ENCODE measurements around the gene IL18R1.

IL18R1 gene

DNA sequence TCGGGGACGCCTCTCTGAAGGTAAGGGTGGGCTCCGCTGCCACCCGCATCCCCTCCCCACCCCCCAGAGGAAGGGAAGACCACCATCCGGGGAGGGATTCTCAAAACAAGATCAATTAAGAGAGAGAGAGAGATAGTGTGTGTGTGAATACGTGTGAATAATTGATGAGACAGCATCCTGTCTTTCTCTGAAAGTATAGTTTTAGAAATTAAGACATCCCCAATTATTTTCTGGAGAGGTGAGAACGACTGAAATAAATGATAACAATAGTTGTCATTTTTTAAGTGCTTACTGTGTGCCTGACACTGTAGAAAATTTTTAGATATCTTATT, 751 bp downstream of the IL18R1 start:
- peaks cover 0 to 22% (median 12%) of the 10 kb centered on the region in 3 experiments for H3K27me3 ChIP-seq (ENCODE audit: control insufficient read depth in 3 of 3, insufficient read depth in 3 of 3, low read depth in 1 of 3, low read length in 3 of 3)
- no peak overlapping the region for H3K4ac ChIP-seq (ENCODE audit: low read length)
- no peak overlapping the region for H3K9ac ChIP-seq (ENCODE audit: low read depth, low read length, poor library complexity)
- H2AFZ ChIP-seq (ENCODE audit: low read length), result peak overlapping the region; percentile 98
- no peaks in the 10 kb centered on the region for H3K4me1 ChIP-seq (ENCODE audit: control insufficient read depth in 2 of 2, insufficient read depth in 1 of 2, low read depth in 1 of 2, low read length in 2 of 2)
- no peak overlapping the region for H2BK5ac ChIP-seq (ENCODE audit: low read length)
- H2BK15ac ChIP-seq (ENCODE audit: low read length), result no peak overlapping the region
- H3K4me3 ChIP-seq (ENCODE audit: low read length in 2 of 2), result peak overlapping the region in 1 of 2 donors; percentile 89
- H2BK12ac ChIP-seq (ENCODE audit: low read length), result no peak overlapping the region
- H3K4me2 ChIP-seq (ENCODE audit: insufficient read depth, low read length, poor library complexity, severe bottlenecking), result peak overlapping the region; percentile 80
- no peaks in the 10 kb centered on the region for H3K36me3 ChIP-seq (replicated peaks in 1 of 2; ENCODE audit: control insufficient read depth in 2 of 2, insufficient read depth in 2 of 2, low read length in 2 of 2)
- H2BK120ac ChIP-seq (ENCODE audit: low read depth, low read length), result no peak overlapping the region
- H3K18ac ChIP-seq (ENCODE audit: low read length), result peak overlapping the region; percentile 38
- H3K79me1 ChIP-seq (ENCODE audit: low read depth, low read length), result peaks cover 2% of the 10 kb centered on the region
- H3K14ac ChIP-seq (ENCODE audit: low read length), result no peak overlapping the region
- no peak for DNase-seq (ENCODE audit: low spot score)
- H4K8ac ChIP-seq (ENCODE audit: low read depth, low read length), result no peak overlapping the region
- no peak overlapping the region for H2AK5ac ChIP-seq (ENCODE audit: low read depth, low read length)
- no peak overlapping the region for H3K23ac ChIP-seq (ENCODE audit: low read depth, low read length, poor library complexity)
- H3K27ac ChIP-seq (replicated peaks; ENCODE audit: low read length), result no peak overlapping the region
- no peak overlapping the region for H4K91ac ChIP-seq (ENCODE audit: low read depth, low read length, poor library complexity)
- H3K9me3 ChIP-seq (replicated peaks in 1 of 2; ENCODE audit: control insufficient read depth in 2 of 2, insufficient read depth in 1 of 2, low read depth in 1 of 2, low read length in 2 of 2), result no peaks in the 10 kb centered on the region
- WGBS, 2 donors (ENCODE audit: extremely low coverage in 2 of 2, insufficient read length in 2 of 2, insufficient replicate concordance in 1 of 2), result no CpG with 5 or more reads among the region's 7 CpGs

DNA sequence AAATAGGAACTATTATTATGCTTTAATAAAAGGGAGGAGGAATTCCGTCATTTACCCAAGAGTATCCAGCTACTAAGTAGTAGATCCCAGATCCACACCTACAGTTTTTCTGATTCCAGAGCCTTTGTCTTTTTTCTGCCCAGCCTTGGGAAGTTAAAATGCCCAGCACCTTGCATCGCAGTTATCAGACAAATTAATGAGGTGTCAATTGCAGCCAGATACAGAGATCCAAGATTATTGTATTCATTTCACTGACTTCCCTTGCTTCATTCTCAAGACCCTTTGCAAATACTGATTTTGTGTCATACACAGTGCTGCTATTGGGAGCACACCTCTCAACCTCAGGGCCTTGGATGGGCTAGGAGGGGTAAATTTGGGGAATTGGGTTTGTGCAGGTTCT, 1.1 kb downstream of the IL18R1 start:
- Histone ChIP-seq H3K79me1 (ENCODE audit: low read depth, low read length) (peaks cover 2% of the 10 kb centered on the region), H3K36me3 (replicated peaks in 1 of 2; ENCODE audit: control insufficient read depth in 2 of 2, insufficient read depth in 2 of 2, low read length in 2 of 2) (no peaks in the 10 kb centered on the region), H3K4me3 (ENCODE audit: low read length in 2 of 2) (no peak overlapping the region), H3K9ac (ENCODE audit: low read depth, low read length, poor library complexity) (no peak overlapping the region), H4K91ac (ENCODE audit: low read depth, low read length, poor library complexity) (no peak overlapping the region), H3K18ac (ENCODE audit: low read length) (no peak overlapping the region), H3K4ac (ENCODE audit: low read length) (no peak overlapping the region), H3K4me2 (ENCODE audit: insufficient read depth, low read length, poor library complexity, severe bottlenecking) (no peak overlapping the region), H3K23ac (ENCODE audit: low read depth, low read length, poor library complexity) (no peak overlapping the region), H3K27ac (replicated peaks; ENCODE audit: low read length) (no peak overlapping the region), H4K8ac (ENCODE audit: low read depth, low read length) (no peak overlapping the region), H2AFZ (ENCODE audit: low read length) (no peak overlapping the region), H3K14ac (ENCODE audit: low read length) (no peak overlapping the region), H2AK5ac (ENCODE audit: low read depth, low read length) (no peak overlapping the region), H2BK5ac (ENCODE audit: low read length) (no peak overlapping the region), H2BK120ac (ENCODE audit: low read depth, low read length) (no peak overlapping the region), H3K27me3 (ENCODE audit: control insufficient read depth in 3 of 3, insufficient read depth in 3 of 3, low read depth in 1 of 3, low read length in 3 of 3) (peaks cover 0 to 22% (median 12%) of the 10 kb centered on the region in 3 experiments), H2BK12ac (ENCODE audit: low read length) (no peak overlapping the region), H3K4me1 (ENCODE audit: control insufficient read depth in 2 of 2, insufficient read depth in 1 of 2, low read depth in 1 of 2, low read length in 2 of 2) (no peaks in the 10 kb centered on the region), H3K9me3 (replicated peaks in 1 of 2; ENCODE audit: control insufficient read depth in 2 of 2, insufficient read depth in 1 of 2, low read depth in 1 of 2, low read length in 2 of 2) (no peaks in the 10 kb centered on the region), H2BK15ac (ENCODE audit: low read length) (no peak overlapping the region)
- no peak for DNase-seq (ENCODE audit: low spot score)
- WGBS, 2 donors (ENCODE audit: extremely low coverage in 2 of 2, insufficient read length in 2 of 2, insufficient replicate concordance in 1 of 2), result no CpG with 5 or more reads among the region's 2 CpGs

DNA sequence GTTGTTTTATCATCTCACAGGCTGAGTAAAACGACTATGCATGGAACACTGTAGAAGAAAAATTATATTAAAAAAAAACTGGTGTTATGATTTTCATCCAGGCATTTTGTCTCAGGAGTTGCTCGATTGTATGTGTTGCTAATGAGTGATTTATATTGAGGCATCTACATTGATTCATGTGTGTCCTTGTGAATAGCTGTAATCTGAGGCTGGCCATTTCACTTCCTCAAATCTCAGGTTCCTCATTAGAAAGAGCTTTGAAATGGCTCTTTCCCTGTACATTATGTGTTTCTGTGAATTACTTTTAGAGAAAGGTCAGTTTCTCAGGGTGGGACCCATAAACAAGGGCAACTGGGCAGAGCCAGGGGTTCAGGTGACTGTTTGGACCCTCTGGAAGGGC, 2.3 kb downstream of the IL18R1 start:
- peaks cover 2% of the 10 kb centered on the region for H3K79me1 ChIP-seq (ENCODE audit: low read depth, low read length)
- no peak overlapping the region for H4K8ac ChIP-seq (ENCODE audit: low read depth, low read length)
- no peak overlapping the region for H3K4ac ChIP-seq (ENCODE audit: low read length)
- no peaks in the 10 kb centered on the region for H3K9me3 ChIP-seq (replicated peaks in 1 of 2; ENCODE audit: control insufficient read depth in 2 of 2, insufficient read depth in 1 of 2, low read depth in 1 of 2, low read length in 2 of 2)
- H2BK12ac ChIP-seq (ENCODE audit: low read length), result no peak overlapping the region
- H3K27ac ChIP-seq (replicated peaks; ENCODE audit: low read length), result no peak overlapping the region
- no peak overlapping the region for H2BK15ac ChIP-seq (ENCODE audit: low read length)
- H3K9ac ChIP-seq (ENCODE audit: low read depth, low read length, poor library complexity), result no peak overlapping the region
- H2BK120ac ChIP-seq (ENCODE audit: low read depth, low read length), result no peak overlapping the region
- no peak overlapping the region for H3K14ac ChIP-seq (ENCODE audit: low read length)
- H2AFZ ChIP-seq (ENCODE audit: low read length), result no peak overlapping the region
- WGBS, 2 donors (ENCODE audit: extremely low coverage in 2 of 2, insufficient read length in 2 of 2, insufficient replicate concordance in 1 of 2), result no CpG with 5 or more reads among the region's 2 CpGs
- H3K23ac ChIP-seq (ENCODE audit: low read depth, low read length, poor library complexity), result no peak overlapping the region
- no peak overlapping the region for H3K18ac ChIP-seq (ENCODE audit: low read length)
- no peaks in the 10 kb centered on the region for H3K4me1 ChIP-seq (ENCODE audit: control insufficient read depth in 2 of 2, insufficient read depth in 1 of 2, low read depth in 1 of 2, low read length in 2 of 2)
- no peak overlapping the region for H3K4me3 ChIP-seq (ENCODE audit: low read length in 2 of 2)
- H3K27me3 ChIP-seq (ENCODE audit: control insufficient read depth in 3 of 3, insufficient read depth in 3 of 3, low read depth in 1 of 3, low read length in 3 of 3), result peaks cover 0 to 22% (median 12%) of the 10 kb centered on the region in 3 experiments
- no peak overlapping the region for H4K91ac ChIP-seq (ENCODE audit: low read depth, low read length, poor library complexity)
- no peak overlapping the region for H2BK5ac ChIP-seq (ENCODE audit: low read length)
- H2AK5ac ChIP-seq (ENCODE audit: low read depth, low read length), result no peak overlapping the region
- H3K36me3 ChIP-seq (replicated peaks in 1 of 2; ENCODE audit: control insufficient read depth in 2 of 2, insufficient read depth in 2 of 2, low read length in 2 of 2), result no peaks in the 10 kb centered on the region
- DNase-seq (ENCODE audit: low spot score), result no peak
- no peak overlapping the region for H3K4me2 ChIP-seq (ENCODE audit: insufficient read depth, low read length, poor library complexity, severe bottlenecking)

DNA sequence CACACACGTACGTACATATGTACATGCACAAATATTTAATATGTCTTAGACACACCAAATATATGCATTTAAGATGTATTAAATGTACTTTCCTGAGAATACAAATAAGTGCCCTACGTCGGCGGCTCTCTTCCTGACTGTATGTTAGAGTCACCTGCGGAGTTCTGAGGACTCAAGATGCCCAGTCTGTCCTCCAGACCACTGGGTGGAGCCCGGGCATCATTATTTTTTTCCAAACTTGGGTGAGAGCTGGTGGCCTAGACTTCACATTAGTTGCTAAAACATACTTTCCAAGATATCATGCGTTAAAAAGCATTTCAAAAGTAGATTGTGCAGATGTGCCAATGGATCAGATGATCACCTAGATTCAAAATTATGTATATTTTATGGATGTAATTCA, 2.9 kb downstream of the IL18R1 start:
- Histone ChIP-seq H3K27me3 (ENCODE audit: control insufficient read depth in 3 of 3, insufficient read depth in 3 of 3, low read depth in 1 of 3, low read length in 3 of 3) (peaks cover 0 to 22% (median 12%) of the 10 kb centered on the region in 3 experiments), H4K8ac (ENCODE audit: low read depth, low read length) (no peak overlapping the region), H2BK12ac (ENCODE audit: low read length) (no peak overlapping the region), H2AFZ (ENCODE audit: low read length) (no peak overlapping the region), H3K9me3 (replicated peaks in 1 of 2; ENCODE audit: control insufficient read depth in 2 of 2, insufficient read depth in 1 of 2, low read depth in 1 of 2, low read length in 2 of 2) (no peaks in the 10 kb centered on the region), H2BK120ac (ENCODE audit: low read depth, low read length) (no peak overlapping the region), H3K23ac (ENCODE audit: low read depth, low read length, poor library complexity) (no peak overlapping the region), H3K4me2 (ENCODE audit: insufficient read depth, low read length, poor library complexity, severe bottlenecking) (no peak overlapping the region), H2BK15ac (ENCODE audit: low read length) (no peak overlapping the region), H3K4ac (ENCODE audit: low read length) (no peak overlapping the region), H4K91ac (ENCODE audit: low read depth, low read length, poor library complexity) (no peak overlapping the region), H2BK5ac (ENCODE audit: low read length) (no peak overlapping the region), H3K79me1 (ENCODE audit: low read depth, low read length) (peaks cover 2% of the 10 kb centered on the region), H3K36me3 (replicated peaks in 1 of 2; ENCODE audit: control insufficient read depth in 2 of 2, insufficient read depth in 2 of 2, low read length in 2 of 2) (no peaks in the 10 kb centered on the region), H3K4me1 (ENCODE audit: control insufficient read depth in 2 of 2, insufficient read depth in 1 of 2, low read depth in 1 of 2, low read length in 2 of 2) (no peaks in the 10 kb centered on the region), H3K14ac (ENCODE audit: low read length) (no peak overlapping the region), H3K27ac (replicated peaks; ENCODE audit: low read length) (no peak overlapping the region), H2AK5ac (ENCODE audit: low read depth, low read length) (no peak overlapping the region), H3K4me3 (ENCODE audit: low read length in 2 of 2) (no peak overlapping the region), H3K18ac (ENCODE audit: low read length) (no peak overlapping the region), H3K9ac (ENCODE audit: low read depth, low read length, poor library complexity) (no peak overlapping the region)
- no CpG with 5 or more reads among the region's 8 CpGs for WGBS, 2 donors (ENCODE audit: extremely low coverage in 2 of 2, insufficient read length in 2 of 2, insufficient replicate concordance in 1 of 2)
- no peak for DNase-seq (ENCODE audit: low spot score)
